HAP-1 (cell line): Measurements from ENCODE around the gene RFPL4A.
A peak's percentile ranks its signal among the peaks of the same experiment; 100 is the strongest.
"Not testable (repeated sequence)": the region's sequence is repeated elsewhere in the genome, so short reads cannot be mapped to it uniquely, and the experiment has no call there.

Source experiments
- DNase-seq, 2 experiments: peaks; one replicate each; pipeline ENCODE4 v3.0.0-alpha.2; 2016 to 2020; ENCODE audit warnings: low spot score in 2 of 2
- H3K27me3 ChIP-seq: fragments of 250-450 bp; sonication (Bioruptor Pico); 2 replicates; pipeline ENCODE4 v1.5.1; 2020; ENCODE audit warnings: low read depth, mild to moderate bottlenecking, moderate library complexity
- H3K36me3 ChIP-seq: fragments of 250-450 bp; sonication (Bioruptor Pico); replicated peaks from 2 replicates; pipeline ENCODE4 v1.5.1; 2020; ENCODE audit warnings: mild to moderate bottlenecking
- H3K4me1 ChIP-seq: fragments of 250-450 bp; sonication (Bioruptor Pico); 2 replicates; pipeline ENCODE4 v1.5.1; 2020; ENCODE audit warnings: mild to moderate bottlenecking
- H3K4me3 ChIP-seq: fragments of 250-450 bp; sonication (Bioruptor Pico); 2 replicates; pipeline ENCODE4 v1.5.1; 2020; ENCODE audit warnings: mild to moderate bottlenecking, moderate library complexity
- H3K9me3 ChIP-seq: fragments of 250-450 bp; sonication (Bioruptor Pico); 2 replicates; pipeline ENCODE4 v1.5.1; 2020; ENCODE audit warnings: mild to moderate bottlenecking, moderate library complexity
- in situ Hi-C: fragments of 300-500 bp; cut with MboI; formaldehyde crosslinking; loops from 3 replicates; pipeline ENCODE4 v1.14.3; 2020; ENCODE audit warnings: low sequenced_read_pairs, inconsistent platforms, mixed read lengths

The RFPL4A gene

GRCh38 chr19:55756808-55757207 lies 2.1 kb upstream of the RFPL4A start:
- H3K9me3 ChIP-seq, H3K27me3 ChIP-seq, in situ Hi-C loops, H3K36me3 ChIP-seq, H3K4me1 ChIP-seq, H3K4me3 ChIP-seq, DNase-seq: not testable (repeated sequence)

GRCh38 chr19:55766466-55766865 lies 7.6 kb downstream of the RFPL4A start:
- no peak for DNase-seq
- Histone ChIP-seq H3K27me3 (no peaks in the 10 kb centered on the region), H3K36me3 (no peaks in the 10 kb centered on the region), H3K4me3 (no peak overlapping the region), H3K9me3 (no peaks in the 10 kb centered on the region), H3K4me1 (no peaks in the 10 kb centered on the region)
- in situ Hi-C loops, result no loop called here

- H3K4me1 ChIP-seq, H3K4me3 ChIP-seq, H3K27me3 ChIP-seq, DNase-seq, H3K36me3 ChIP-seq, in situ Hi-C loops, H3K9me3 ChIP-seq: not testable (repeated sequence)
Measured at GRCh38 chr19:55768818-55769217, 9.9 kb downstream of the RFPL4A start, which contains the start of gene RFPL4AL1. RFPL4AL1 (plus strand) TSS chr19:55769118; CDS start chr19:55771805, 2,687 bp downstream.

- in situ Hi-C loops, H3K36me3 ChIP-seq, H3K27me3 ChIP-seq, DNase-seq, H3K4me1 ChIP-seq, H3K4me3 ChIP-seq, H3K9me3 ChIP-seq: not testable (repeated sequence)
Measured at GRCh38 chr19:55769632-55770031, 10.7 kb downstream of the RFPL4A start.

GRCh38 chr19:55777528-55777927 lies 18.6 kb downstream of the RFPL4A start:
- in situ Hi-C loops, result no loop called here
- peak in 1 of 2 experiments; percentile 25 for DNase-seq

GRCh38 chr19:55778331-55778730 lies 19.4 kb downstream of the RFPL4A start:
- no peak for DNase-seq
- Histone ChIP-seq H3K36me3 (no peaks in the 10 kb centered on the region), H3K4me3 (no peak overlapping the region), H3K9me3 (no peaks in the 10 kb centered on the region), H3K4me1 (no peaks in the 10 kb centered on the region), H3K27me3 (no peaks in the 10 kb centered on the region)
- in situ Hi-C loops, result no loop called here

More at GRCh38 chr19:55777528-55777927, 18.6 kb downstream of the RFPL4A start:
- no peaks in the 10 kb centered on the region for H3K27me3 ChIP-seq
- H3K4me1 ChIP-seq, result no peaks in the 10 kb centered on the region
- H3K4me3 ChIP-seq, result no peak overlapping the region
- H3K36me3 ChIP-seq, result no peaks in the 10 kb centered on the region
- no peaks in the 10 kb centered on the region for H3K9me3 ChIP-seq

- Histone ChIP-seq H3K4me3 (no peak overlapping the region), H3K36me3 (no peaks in the 10 kb centered on the region), H3K4me1 (no peaks in the 10 kb centered on the region), H3K27me3 (no peaks in the 10 kb centered on the region), H3K9me3 (no peaks in the 10 kb centered on the region)
- DNase-seq, result no peak
- in situ Hi-C loops, result no loop called here
Measured at GRCh38 chr19:55781112-55781511, 22.2 kb downstream of the RFPL4A start.

GRCh38 chr19:55795021-55795420 lies 36.1 kb downstream of the RFPL4A start:
- Histone ChIP-seq H3K36me3 (no peaks in the 10 kb centered on the region), H3K4me1 (no peaks in the 10 kb centered on the region), H3K4me3 (no peak overlapping the region), H3K9me3 (no peaks in the 10 kb centered on the region), H3K27me3 (no peaks in the 10 kb centered on the region)
- DNase-seq, result no peak
- in situ Hi-C loops, result no loop called here

GRCh38 chr19:55801416-55801815 lies 42.5 kb downstream of the RFPL4A start:
- in situ Hi-C loops, result no loop called here
- Histone ChIP-seq H3K27me3 (no peaks in the 10 kb centered on the region), H3K4me1 (no peaks in the 10 kb centered on the region), H3K9me3 (no peaks in the 10 kb centered on the region), H3K4me3 (no peak overlapping the region), H3K36me3 (no peaks in the 10 kb centered on the region)
- DNase-seq, result no peak

- H3K9me3 ChIP-seq, result no peaks in the 10 kb centered on the region
Measured at GRCh38 chr19:55802281-55802680, 43.4 kb downstream of the RFPL4A start.

GRCh38 chr19:55809381-55810058 lies 50.6 kb downstream of the RFPL4A start:
- Histone ChIP-seq H3K4me3 (no peak overlapping the region), H3K36me3 (no peaks in the 10 kb centered on the region), H3K9me3 (0 out of 2 replicates have a peak, but pooled peaks cover 2% of the 10 kb centered on the region), H3K27me3 (no peaks in the 10 kb centered on the region), H3K4me1 (no peaks in the 10 kb centered on the region)
- in situ Hi-C loops, result no loop called here
- peak; percentile 52 to 65 for DNase-seq

More at GRCh38 chr19:55802281-55802680, 43.4 kb downstream of the RFPL4A start:
- in situ Hi-C loops, result no loop called here
- Histone ChIP-seq H3K4me3 (no peak overlapping the region), H3K27me3 (no peaks in the 10 kb centered on the region), H3K36me3 (no peaks in the 10 kb centered on the region), H3K4me1 (no peaks in the 10 kb centered on the region)
- no peak for DNase-seq

- Histone ChIP-seq H3K36me3 (no peaks in the 10 kb centered on the region), H3K4me3 (no peak overlapping the region), H3K4me1 (no peaks in the 10 kb centered on the region), H3K27me3 (no peaks in the 10 kb centered on the region), H3K9me3 (0 out of 2 replicates have a peak, but pooled peaks cover 2% of the 10 kb centered on the region)
- DNase-seq, result no peak
- in situ Hi-C loops, result no loop called here
Measured at GRCh38 chr19:55811340-55811739, 52.4 kb downstream of the RFPL4A start.

GRCh38 chr19:55812449-55812848 lies 53.6 kb downstream of the RFPL4A start:
- no peak for DNase-seq
- 0 out of 2 replicates have a peak, but pooled peaks cover 2% of the 10 kb centered on the region for H3K9me3 ChIP-seq
- in situ Hi-C loops, result no loop called here
- H3K27me3 ChIP-seq, result no peaks in the 10 kb centered on the region
- H3K36me3 ChIP-seq, result no peaks in the 10 kb centered on the region
- H3K4me3 ChIP-seq, result no peak overlapping the region
- H3K4me1 ChIP-seq, result no peaks in the 10 kb centered on the region
